Endothelial cell of umbilical vein (primary cell): ENCODE measurements around the gene FGFRL1.

ENCODE experiments used
- EZH2 ChIP-seq: IDR thresholded peaks from 2 replicates; pipeline ENCODE4 v1.6.1; 2012; ENCODE audit warnings: borderline replicate concordance, low read depth, mild to moderate bottlenecking, moderate library complexity, low read length, inconsistent platforms; ENCODE audit not compliant: severe bottlenecking
- GATA2 ChIP-seq: IDR thresholded peaks from 2 replicates; pipeline ENCODE4 v1.7.0; 2011; ENCODE audit warnings: low read depth, mild to moderate bottlenecking, moderate library complexity, mixed read lengths, low read length; ENCODE audit not compliant: insufficient read length, insufficient read depth
- MAX ChIP-seq: IDR thresholded peaks from 2 replicates; pipeline ENCODE4 v1.6.1; 2011; ENCODE audit not compliant: insufficient read depth, insufficient read length
- POLR2A ChIP-seq: IDR thresholded peaks from 2 replicates; pipeline ENCODE4 v1.6.1; 2012; ENCODE audit warnings: low read depth, mild to moderate bottlenecking, control low read depth, low read length
- POLR2AphosphoS5 ChIP-seq: IDR thresholded peaks from 2 replicates; pipeline ENCODE4 v1.6.1; 2012; ENCODE audit warnings: low read depth, mild to moderate bottlenecking, control low read depth, low read length, moderate library complexity; ENCODE audit not compliant: insufficient read depth
- TF ChIP-seq, protein P1 (sequence below), 2 donors: IDR thresholded peaks; 1 replicate in 1 of 2; 2 replicates in 1 of 2; pipeline ENCODE4 v1.5.1; 2011; ENCODE audit warnings: low read length in 2 of 2, mild to moderate bottlenecking in 2 of 2, moderate library complexity in 2 of 2, control low read depth in 1 of 2, inconsistent platforms in 1 of 2, low read depth in 1 of 2; ENCODE audit not compliant: insufficient read depth in 1 of 2; ENCODE audit errors: extremely low read depth in 1 of 2

DNA sequence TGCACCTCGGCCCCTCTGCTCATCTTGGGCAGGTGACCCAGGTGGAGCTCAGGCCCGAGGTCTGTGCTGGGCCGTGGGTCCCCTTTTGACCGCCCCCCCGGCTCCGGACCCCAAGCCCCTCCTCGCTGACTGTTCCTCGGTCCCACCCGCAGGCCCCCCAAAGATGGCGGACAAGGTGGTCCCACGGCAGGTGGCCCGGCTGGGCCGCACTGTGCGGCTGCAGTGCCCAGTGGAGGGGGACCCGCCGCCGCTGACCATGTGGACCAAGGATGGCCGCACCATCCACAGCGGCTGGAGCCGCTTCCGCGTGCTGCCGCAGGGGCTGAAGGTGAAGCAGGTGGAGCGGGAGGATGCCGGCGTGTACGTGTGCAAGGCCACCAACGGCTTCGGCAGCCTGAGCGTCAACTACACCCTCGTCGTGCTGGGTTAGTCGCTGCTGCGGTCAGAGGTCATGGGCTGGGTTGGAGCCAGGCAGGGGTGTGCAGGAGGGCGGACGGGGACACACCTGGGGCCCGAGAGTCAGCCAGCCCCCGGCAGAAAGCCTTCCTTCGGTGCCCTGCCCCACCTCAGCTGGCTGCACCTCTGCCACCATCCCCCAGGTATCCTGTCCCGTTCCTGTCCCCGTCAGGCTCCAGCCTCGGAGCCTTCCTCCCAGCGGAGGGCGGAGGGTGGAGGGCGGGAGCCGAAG, 10.8 kb downstream of the FGFRL1 start:
- TF ChIP-seq, protein P1, sequence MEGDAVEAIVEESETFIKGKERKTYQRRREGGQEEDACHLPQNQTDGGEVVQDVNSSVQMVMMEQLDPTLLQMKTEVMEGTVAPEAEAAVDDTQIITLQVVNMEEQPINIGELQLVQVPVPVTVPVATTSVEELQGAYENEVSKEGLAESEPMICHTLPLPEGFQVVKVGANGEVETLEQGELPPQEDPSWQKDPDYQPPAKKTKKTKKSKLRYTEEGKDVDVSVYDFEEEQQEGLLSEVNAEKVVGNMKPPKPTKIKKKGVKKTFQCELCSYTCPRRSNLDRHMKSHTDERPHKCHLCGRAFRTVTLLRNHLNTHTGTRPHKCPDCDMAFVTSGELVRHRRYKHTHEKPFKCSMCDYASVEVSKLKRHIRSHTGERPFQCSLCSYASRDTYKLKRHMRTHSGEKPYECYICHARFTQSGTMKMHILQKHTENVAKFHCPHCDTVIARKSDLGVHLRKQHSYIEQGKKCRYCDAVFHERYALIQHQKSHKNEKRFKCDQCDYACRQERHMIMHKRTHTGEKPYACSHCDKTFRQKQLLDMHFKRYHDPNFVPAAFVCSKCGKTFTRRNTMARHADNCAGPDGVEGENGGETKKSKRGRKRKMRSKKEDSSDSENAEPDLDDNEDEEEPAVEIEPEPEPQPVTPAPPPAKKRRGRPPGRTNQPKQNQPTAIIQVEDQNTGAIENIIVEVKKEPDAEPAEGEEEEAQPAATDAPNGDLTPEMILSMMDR (IDR thresholded peaks at IDR 0.05; ENCODE audit: extremely low read depth in 1 of 2, insufficient read depth in 1 of 2, low read depth in 1 of 2, low read length in 2 of 2) = no peak
- no peak for TF ChIP-seq POLR2A
- no peak for TF ChIP-seq EZH2
- TF ChIP-seq MAX = no peak
- TF ChIP-seq GATA2 = no peak
- no peak for TF ChIP-seq POLR2AphosphoS5
